Measurements from ENCODE around the gene FAM241B.

GRCh38 chr10:69644658-69645295 lies 14.7 kb downstream of the FAM241B start:
- TF ChIP-seq CTCF (IDR thresholded peaks at IDR 0.05; ENCODE audit: insufficient read depth, low read length, poor library complexity, severe bottlenecking), result peak; percentile 61
- no peak for TF ChIP-seq EZH2phosphoT487 (conservative IDR thresholded peaks at IDR 0.05; ENCODE audit: low read length)
